K562 (cell line): Measurements from ENCODE around the gene TMEM187. TPM values are rescaled to one million over a fixed set of nuclear protein-coding genes. Genes with fewer than 3 reads are reported as not detected.
A peak's percentile ranks its signal among the peaks of the same experiment; 100 is the strongest.

Experiments used
- ATAC-seq: fragments of 200-7000 bp; cut with Tn5 transposase; 3 replicates; pipeline ENCODE4 v1.9.1; 2020; ENCODE audit warnings: moderate library complexity
- BruUV-seq: library from RNA; stranded (reverse); fragments of 400-500 nt; replicated peaks from 2 replicates; lab custom pipeline; 2021; lab: Mats Ljungman, UMichigan
- CTCF ChIA-PET: fragments of 300-600 bp; formaldehyde crosslinking; extraction: SDS; loops from one replicate; lab custom pipeline; 2021; ENCODE audit warnings: low intra/inter-chr PET ratio; lab: Yijun Ruan, JAX
- POLR2A ChIA-PET: fragments of 300-600, 350-650 bp; sonication (Branson Sonifier 250); formaldehyde crosslinking; extraction: SDS; loops from one replicate; lab custom pipeline; 2021; ENCODE audit warnings: antibody characterized with exemption, inconsistent platforms; lab: Yijun Ruan, JAX
- DNase-seq, 4 experiments: peaks; one replicate each; pipeline versions ENCODE4 v3.0.0 to v3.0.0-alpha.2; 2011 to 2018; ENCODE audit warnings: low spot score in 3 of 4, mixed read lengths in 3 of 4; ENCODE audit errors: extremely low read depth in 1 of 4
- FAIRE-seq: peaks from 2 replicates; lab custom pipeline; 2011; peaks lifted over from hg19 to GRCh38; lab: Jason Lieb, UNC
- H2AFZ ChIP-seq: 2 replicates; pipeline ENCODE4 v1.6.0; 2011; ENCODE audit warnings: low read depth, low read length, control low read depth, inconsistent platforms
- H3K27ac ChIP-seq: fragments of 200-600 bp; 3 replicates; pipeline ENCODE4 v1.8.0; 2011; ENCODE audit warnings: low read depth, mild to moderate bottlenecking, control low read depth, inconsistent platforms, low read length, moderate library complexity, mixed read lengths; ENCODE audit errors: extremely low read depth
- H3K27me3 ChIP-seq, 2 experiments: fragments of 300-600 bp in 1 of 2; 2 replicates in 1 of 2; 3 replicates in 1 of 2; pipeline versions ENCODE4 v1.6.0 to v1.8.0; 2011; ENCODE audit warnings: inconsistent platforms in 2 of 2, low read length in 2 of 2, mild to moderate bottlenecking in 1 of 2, mixed read lengths in 1 of 2, moderate library complexity in 1 of 2; ENCODE audit not compliant: control insufficient read depth in 2 of 2, insufficient read depth in 2 of 2
- H3K36me3 ChIP-seq: fragments of 300-600 bp; 3 replicates; pipeline ENCODE4 v1.8.0; 2011; ENCODE audit warnings: mild to moderate bottlenecking, low read length, inconsistent platforms; ENCODE audit not compliant: control insufficient read depth, insufficient read depth
- H3K4me1 ChIP-seq, 2 experiments: fragments of 200-600 bp in 1 of 2; replicated peaks in 1 of 2; 2 replicates in 1 of 2; 3 replicates in 1 of 2; pipeline versions ENCODE4 v1.5.1 to v1.8.0; 2011; ENCODE audit warnings: inconsistent platforms in 2 of 2, low read length in 2 of 2, mild to moderate bottlenecking in 1 of 2, mixed read lengths in 1 of 2, moderate library complexity in 1 of 2; ENCODE audit not compliant: control insufficient read depth in 2 of 2, insufficient read depth in 2 of 2
- H3K4me2 ChIP-seq: 2 replicates; pipeline ENCODE4 v1.6.1; 2011; ENCODE audit warnings: low read length, control low read depth, inconsistent platforms, mixed read lengths; ENCODE audit not compliant: insufficient read depth
- H3K4me3 ChIP-seq: fragments of 200-600 bp; sonication (generic), shearing (Covaris generic); 2 replicates; pipeline ENCODE4 v1.5.1; 2016; ENCODE audit warnings: control low read depth, inconsistent platforms
- H3K79me2 ChIP-seq: fragments of 200-600 bp; 3 replicates; pipeline ENCODE4 v1.8.0; 2011; ENCODE audit warnings: low read length, inconsistent platforms; ENCODE audit not compliant: control insufficient read depth, insufficient read depth
- H3K9ac ChIP-seq, 2 experiments: 2 replicates each; pipeline versions ENCODE4 v1.6.0 to v1.6.1; 2011; ENCODE audit warnings: low read depth in 2 of 2, low read length in 2 of 2, control low read depth in 1 of 2, inconsistent platforms in 1 of 2, mild to moderate bottlenecking in 1 of 2, mixed read lengths in 1 of 2; ENCODE audit not compliant: insufficient read depth in 1 of 2
- H3K9me1 ChIP-seq: one replicate; pipeline ENCODE4 v1.6.0; 2011; ENCODE audit warnings: inconsistent platforms, mild to moderate bottlenecking, low read length, moderate library complexity; ENCODE audit not compliant: control insufficient read depth, insufficient read depth
- H3K9me3 ChIP-seq: replicated peaks from 2 replicates; pipeline ENCODE4 v1.5.1; 2011; ENCODE audit warnings: low read depth, low read length, inconsistent platforms; ENCODE audit not compliant: control insufficient read depth, insufficient read depth
- H4K20me1 ChIP-seq: replicated peaks from 2 replicates; pipeline ENCODE4 v1.6.1; 2011; ENCODE audit warnings: low read length, inconsistent platforms, mixed read lengths; ENCODE audit not compliant: control insufficient read depth, insufficient read depth
- ARNT ChIP-seq, 2 experiments: fragments of 450-650 bp; IDR thresholded peaks; 2 replicates each; pipeline ENCODE4 v1.6.1; 2016; ENCODE audit warnings: mild to moderate bottlenecking in 1 of 2
- HBP1 ChIP-seq: fragments of 450-650 bp; formaldehyde crosslinking; IDR thresholded peaks from 2 replicates; pipeline ENCODE4 v1.4.0; 2022; ENCODE audit warnings: missing genetic modification characterization
- ILK ChIP-seq: fragments of 450-650 bp; IDR thresholded peaks from 2 replicates; pipeline ENCODE4 v1.6.1; 2016; ENCODE audit warnings: missing genetic modification characterization, low read depth, mild to moderate bottlenecking, missing compliant biosample characterization, moderate library complexity, borderline replicate concordance
- NFIC ChIP-seq: fragments of 450-650 bp; IDR thresholded peaks from 2 replicates; pipeline ENCODE4 v1.6.1; 2017; ENCODE audit warnings: mild to moderate bottlenecking, inconsistent platforms
- NR2C1 ChIP-seq, 2 experiments: fragments of 450-650 bp; IDR thresholded peaks; 2 replicates each; pipeline ENCODE4 v1.6.1; 2017; ENCODE audit warnings: mild to moderate bottlenecking in 2 of 2, antibody characterized with exemption in 1 of 2, inconsistent platforms in 1 of 2, missing compliant biosample characterization in 1 of 2, missing genetic modification characterization in 1 of 2
- RUNX1 ChIP-seq: sonication (generic); IDR thresholded peaks from 2 replicates; pipeline ENCODE4 v1.6.1; 2016; ENCODE audit warnings: antibody characterized with exemption, low read depth
- SIN3B ChIP-seq: fragments of 450-650 bp; IDR thresholded peaks from 2 replicates; pipeline ENCODE4 v1.6.1; 2017; ENCODE audit warnings: low read depth, mild to moderate bottlenecking, moderate library complexity
- SMAD4 ChIP-seq: fragments of 250-450 bp; sonication (Bioruptor Pico); conservative IDR thresholded peaks from 2 replicates; pipeline ENCODE4 v1.8.0; 2021; ENCODE audit warnings: inconsistent platforms, mild to moderate bottlenecking, moderate library complexity
- ZBTB26 ChIP-seq: fragments of 450-650 bp; formaldehyde crosslinking; IDR thresholded peaks from 2 replicates; pipeline ENCODE4 v1.4.0; 2022; ENCODE audit warnings: missing genetic modification characterization
- ZNF395 ChIP-seq: fragments of 200-800 bp; sonication (Bioruptor generic); IDR thresholded peaks from 2 replicates; pipeline ENCODE4 v1.6.1; 2017; ENCODE audit warnings: missing genetic modification characterization, missing compliant biosample characterization
- whole genome bisulfite sequencing: fragments of 100-300 bp; shearing (Covaris generic); methylation state at CpG from one replicate; pipeline ENCODE4 v1.1.6; 2016; ENCODE audit warnings: low coverage, mixed read lengths; ENCODE audit not compliant: insufficient coverage; ENCODE audit errors: missing lambda C conversion rate; 5-methylcytosine and 5-hydroxymethylcytosine counted together
- in situ Hi-C: fragments of 300-500 bp; cut with MboI; formaldehyde crosslinking; loops from 4 replicates; pipeline ENCODE4 v1.15.0; 2018; ENCODE audit warnings: inconsistent platforms, mixed read lengths
- intact Hi-C: fragments of 100-400 bp; cut with micrococcal nuclease; formaldehyde crosslinking; loops from 2 replicates; pipeline ENCODE4 v1.14.2; 2022
- polyA plus RNA-seq, 8 experiments: library from polyadenylated mRNA; depleted of rRNA in 4 of 8; stranded (reverse) in 5 of 8; unstranded in 3 of 8; fragments of >200 nt; fragmentation: Nextera tagmentation in 2 of 8; fragmentation: Illumina TruSeq in 1 of 8; extraction: Ambion mirVana in 2 of 8; extraction: Trizol in 1 of 8; gene quantifications; 2 replicates each; pipeline versions ENCODE4 v1.2.1 to v1.2.3, GENCODE V29; 2011 to 2014; ENCODE audit warnings: inconsistent platforms in 1 of 8, missing spikeins in 1 of 8
- total RNA-seq, 7 experiments: library from RNA; depleted of rRNA in 6 of 7; stranded (reverse); fragments of >200 nt in 6 of 7; fragmentation: Illumina TruSeq in 2 of 7; extraction: Trizol in 2 of 7; gene quantifications; 2 replicates each; pipeline versions ENCODE4 v1.2.1 to v1.2.3, GENCODE V29; 2011 to 2021; ENCODE audit warnings: low replicate concordance in 1 of 7

TMEM187 gene
- total and polyA plus RNA-seq, 9 of the 15 experiments (the other 6 are each of a cell fraction or from before 2014, with no cell fraction given): 0.13 to 6.4 (median 1.6) TPM

- in situ Hi-C loops (no loop called here), intact Hi-C loops (loop anchor here (5.0 kb wide), 1 partner anchor 159 kb away; no protein-coding TSS in a partner anchor)
- DNase-seq: peak; percentile 69 to 76 (median 73)
- Histone ChIP-seq H4K20me1 (no peaks in the 10 kb centered on the region), H3K27me3 (no peaks in the 10 kb centered on the region), H2AFZ (peak within 1 kb of the TSS; percentile 74), H3K4me1 (peaks cover 27 to 70% of the 10 kb centered on the region in 2 experiments; a peak in 4 of 5 replicates), H3K9me1 (no peaks in the 10 kb centered on the region), H3K9ac (peak within 1 kb of the TSS; percentile 93 to 96), H3K9me3 (no peaks in the 10 kb centered on the region), H3K4me2 (peak within 1 kb of the TSS; percentile 97), H3K4me3 (peak within 1 kb of the TSS; percentile 58), H3K79me2 (peaks cover 47% of the 10 kb centered on the region), H3K36me3 (peaks cover 26% of the 10 kb centered on the region), H3K27ac (peak within 1 kb of the TSS; percentile 98)
- FAIRE-seq: no peak
- BruUV-seq: TSS peak; percentile 100
- ChIA-PET POLR2A (interaction anchor here (0.6 to 2.3 kb wide), 18 partner anchors 8 to 486 kb away, joined by 3 to 9 read pairs (median 4); partner anchors contain the start of genes IDH3G, NAA10, RENBP and SSR4), CTCF (no interaction called here)
- WGBS: 2% methylated on average over 18 of the region's 59 CpGs
- ATAC-seq: peak; percentile 19
- peak; percentile 41; the same call in 1 of the 2 replicates for TF ChIP-seq ZNF395 (CRISPR knock-in tag)
- no peak for TF ChIP-seq ILK (tag)
- TF ChIP-seq RUNX1: peak; percentile 61; the same call in 1 of the 2 replicates
- peak; percentile 69 for TF ChIP-seq NFIC
- TF ChIP-seq NR2C1 (IDR thresholded peaks at IDR 0.05): peak; percentile 57
- peak; percentile 72 for TF ChIP-seq NR2C1 (tag; IDR thresholded peaks at IDR 0.05)
- peak; percentile 72 for TF ChIP-seq SMAD4
- peak in 1 of 2 experiments; percentile 26; a peak in 1 of 4 replicates for TF ChIP-seq ARNT (IDR thresholded peaks at IDR 0.05)
- peak; percentile 32; the same call in 1 of the 2 replicates for TF ChIP-seq ZBTB26 (CRISPR knock-in tag)
- TF ChIP-seq HBP1 (CRISPR knock-in tag): peak; percentile 92
- TF ChIP-seq SIN3B: peak; percentile 33; the same call in 1 of the 2 replicates
These were observed 46.6 kb upstream of the TMEM187 start, which contains the start of gene ARHGAP4 for GRCh38 chrX:153925739-153926551. Gene ARHGAP4, minus strand, starts transcription at chrX:153926264. Its CDS starts 62 bp downstream, at chrX:153926202.
